Middle frontal gyrus (tissue), 1 donor: ENCODE measurements around the gene GPR137.
"Not testable (repeated sequence)": the region's sequence is repeated elsewhere in the genome, so short reads cannot be mapped to it uniquely, and the experiment has no call there.

ENCODE experiments used
- DNase-seq: peaks from one replicate; pipeline ENCODE4 v3.0.0-alpha.2; 2015; ENCODE audit warnings: low spot score; ENCODE audit errors: extremely low spot score

Gene GPR137

GRCh38 chr11:64284962-64285884 is at the start of gene GPR137:
TSS of gene GPR137 (plus strand) at chr11:64285848. CDS start at chr11:64286525, 677 bp downstream.
- DNase-seq, result peak; percentile 78

DNA sequence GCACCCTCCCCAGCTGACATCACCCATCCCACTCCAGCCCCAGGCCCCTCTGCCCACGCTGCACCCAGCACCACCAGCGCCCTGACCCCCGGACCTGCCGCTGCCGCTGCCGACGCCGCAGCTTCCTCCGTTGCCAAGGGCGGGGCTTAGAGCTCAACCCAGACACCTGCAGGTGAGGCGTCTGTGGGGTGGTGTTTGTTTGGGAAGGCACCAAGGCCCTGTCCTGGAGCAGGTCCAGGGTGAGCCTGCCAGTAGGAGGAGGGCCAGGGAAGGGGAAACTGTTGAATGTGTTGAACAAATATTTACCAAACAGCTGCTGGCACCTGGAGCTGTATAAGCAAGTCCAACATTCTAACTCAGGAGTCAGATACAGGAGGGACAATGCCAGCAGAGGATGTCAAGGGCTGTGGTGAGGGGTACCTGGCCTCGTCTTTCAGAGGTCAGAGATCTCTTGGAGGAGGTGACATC is 48.1 kb upstream of the GPR137 start:
- DNase-seq, result no peak

DNA sequence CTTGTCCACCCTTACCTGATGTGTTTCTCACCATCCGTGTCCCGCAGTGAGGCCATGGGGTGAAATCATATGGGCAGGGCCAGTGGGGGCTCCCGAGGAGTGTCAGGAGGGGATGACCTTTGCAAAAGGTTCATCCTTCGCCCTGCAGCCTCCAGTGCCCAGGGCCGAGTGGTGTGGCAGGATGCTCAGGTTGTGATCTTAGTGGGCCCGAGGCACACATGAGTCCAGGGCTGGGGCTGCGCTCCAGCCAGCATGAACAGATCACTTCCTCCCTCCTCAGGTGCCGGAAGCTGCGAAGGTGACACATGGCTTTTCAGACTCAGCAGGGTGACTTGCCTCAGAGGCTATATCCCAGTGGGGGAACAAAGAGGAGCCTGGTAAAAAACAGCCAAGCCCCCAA is 47.6 kb upstream of the GPR137 start:
- DNase-seq, result no peak

- no peak for DNase-seq
Measured at GRCh38 chr11:64238999-64239398, 46.6 kb upstream of the GPR137 start.

- DNase-seq, result no peak
Measured at GRCh38 chr11:64239662-64240434, 45.8 kb upstream of the GPR137 start.

DNA sequence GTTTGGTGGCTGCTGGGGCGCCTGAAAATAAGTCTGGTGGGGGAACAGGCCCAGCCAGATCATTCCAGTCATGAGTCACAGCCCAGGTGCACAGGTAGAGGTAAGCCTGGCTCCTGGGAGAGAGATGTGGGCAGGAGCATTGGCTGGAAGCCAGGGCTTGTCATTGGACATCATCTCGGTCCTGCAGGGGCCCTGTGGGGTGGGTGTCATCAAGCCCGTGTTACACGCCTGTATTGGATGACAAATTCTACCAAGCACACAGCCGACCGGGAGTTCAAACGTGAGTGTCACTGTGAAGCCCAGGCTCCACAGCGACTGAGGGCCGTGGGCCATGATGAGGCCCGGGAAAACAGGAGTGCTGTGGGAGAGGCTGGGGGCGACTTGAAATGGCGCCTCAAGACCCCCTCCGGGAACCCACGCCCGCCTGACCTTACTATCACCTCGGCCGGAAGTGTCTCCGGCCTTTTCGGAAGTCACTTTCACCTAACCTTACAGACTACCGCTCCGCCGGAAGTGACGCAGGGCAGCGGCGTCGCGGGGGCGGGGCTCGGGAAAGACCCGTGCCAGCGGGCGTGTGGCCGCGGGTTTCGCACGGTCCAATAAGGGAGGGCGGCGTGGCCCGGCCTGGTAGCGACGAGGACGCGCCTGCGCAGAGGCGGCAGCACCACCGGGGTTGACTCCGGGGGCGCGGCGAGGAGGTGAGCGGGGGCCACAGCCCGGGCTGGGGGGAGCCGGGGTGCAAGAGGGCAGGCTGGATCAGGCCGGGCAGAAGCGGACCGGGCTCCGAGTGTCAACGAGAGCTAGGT is 45.0 kb upstream of the GPR137 start, which contains the start of gene FKBP2:
FKBP2 (plus strand) TSS at position 661 of the 806 bp plus-strand sequence. CDS start 1,293 bp downstream, outside the sequence.
- DNase-seq, result peak; percentile 95

DNA sequence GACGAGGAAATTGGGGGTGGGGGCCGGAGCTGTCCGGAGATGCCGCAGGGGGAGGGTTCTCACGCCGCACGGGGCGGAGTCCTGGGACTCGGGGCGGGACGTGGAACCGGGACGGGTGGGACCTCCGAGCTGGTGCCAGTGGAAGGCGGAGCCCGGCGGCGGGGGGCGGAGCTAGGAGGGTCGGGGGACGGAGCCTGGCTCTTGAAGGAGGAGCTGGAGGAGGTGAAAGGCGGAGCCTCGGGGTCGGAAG is 44.5 kb upstream of the GPR137 start:
- peak; percentile 97 for DNase-seq

DNA sequence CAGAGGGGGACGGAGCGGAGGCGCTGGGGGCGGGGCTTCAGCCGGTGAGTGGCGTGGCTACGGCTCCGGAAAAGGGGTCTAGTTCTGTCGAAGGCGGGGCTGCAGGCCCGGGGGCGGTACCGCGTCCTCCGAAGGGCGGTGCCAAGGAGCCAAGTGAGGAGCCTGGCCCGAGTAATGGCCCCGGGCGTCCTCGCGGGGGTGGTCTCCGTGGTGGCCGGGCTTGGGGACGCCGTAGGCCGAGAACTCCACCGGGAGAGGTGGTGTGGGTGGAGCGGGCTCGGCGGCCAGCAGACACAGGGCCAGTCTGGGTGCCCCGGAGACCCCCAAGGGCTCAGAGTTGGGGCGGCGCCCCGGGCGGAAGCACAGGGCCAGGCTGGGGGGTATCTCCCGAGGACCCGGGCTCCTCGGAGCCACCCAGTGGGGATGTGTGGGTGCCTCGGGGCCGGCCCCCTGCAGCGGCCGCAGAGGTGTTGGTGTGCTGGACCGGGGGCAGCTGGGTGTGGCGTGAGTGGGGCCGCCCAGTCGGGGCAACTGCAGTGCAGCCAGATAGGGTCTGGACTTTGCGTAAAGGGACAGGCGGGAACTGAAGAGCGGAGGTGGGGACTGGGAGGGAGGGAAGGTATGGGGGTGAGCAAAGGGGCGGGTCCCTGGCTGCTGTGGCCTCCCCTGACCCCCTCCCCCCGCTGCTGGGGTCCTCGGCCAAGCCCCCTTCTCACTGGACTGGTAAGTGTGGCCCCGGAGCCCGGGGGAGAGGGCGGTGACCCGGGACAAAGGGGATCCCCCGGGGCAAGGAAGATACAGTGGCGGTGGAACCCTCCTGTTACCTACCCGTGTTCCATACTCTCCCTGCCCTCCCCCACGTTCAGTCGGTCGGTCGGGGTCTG is 43.9 kb upstream of the GPR137 start:
- DNase-seq, result no peak

GRCh38 chr11:64243236-64243854 is 42.3 kb upstream of the GPR137 start:
- no peak for DNase-seq

DNA sequence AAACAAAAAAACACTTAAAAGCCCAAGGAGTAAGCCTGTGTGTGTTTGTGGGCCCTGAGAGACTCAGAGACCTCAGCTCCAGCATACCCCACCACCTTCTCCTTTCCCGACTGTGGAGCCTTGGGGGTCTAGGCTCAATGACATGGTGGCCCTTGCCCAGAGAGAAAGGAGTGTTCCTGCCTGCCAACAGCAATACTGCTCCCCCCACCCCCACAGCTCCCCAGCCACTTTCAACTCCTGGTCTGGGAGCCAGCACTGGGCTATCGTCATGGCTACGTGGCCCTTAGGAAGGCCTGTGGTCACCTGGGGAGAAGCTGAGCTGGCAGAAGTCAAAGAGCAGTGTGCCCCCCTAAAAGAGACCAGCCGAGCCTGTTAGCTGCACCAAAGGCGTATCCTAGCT is 41.5 kb upstream of the GPR137 start:
- no peak for DNase-seq

DNA sequence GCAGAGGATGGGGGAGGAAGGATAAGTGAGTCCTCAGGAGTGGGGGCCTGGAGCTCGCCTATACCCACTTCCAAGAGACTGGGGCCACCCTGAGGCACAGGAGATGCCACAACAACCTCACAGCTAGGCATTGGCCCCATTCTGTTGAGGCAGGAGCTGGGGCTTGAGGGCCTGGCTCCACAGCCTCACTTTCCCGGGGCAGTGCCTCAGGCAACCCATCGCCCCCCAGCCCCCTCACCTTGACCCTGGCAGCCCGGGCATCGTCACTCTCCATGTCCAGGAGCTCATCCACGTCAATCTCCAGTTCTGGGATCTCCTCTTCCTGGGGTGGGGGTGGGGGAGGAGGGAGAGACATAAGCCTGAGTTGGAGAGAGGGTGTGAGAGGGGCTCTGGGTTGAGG is 40.7 kb upstream of the GPR137 start:
- DNase-seq, result no peak

DNA sequence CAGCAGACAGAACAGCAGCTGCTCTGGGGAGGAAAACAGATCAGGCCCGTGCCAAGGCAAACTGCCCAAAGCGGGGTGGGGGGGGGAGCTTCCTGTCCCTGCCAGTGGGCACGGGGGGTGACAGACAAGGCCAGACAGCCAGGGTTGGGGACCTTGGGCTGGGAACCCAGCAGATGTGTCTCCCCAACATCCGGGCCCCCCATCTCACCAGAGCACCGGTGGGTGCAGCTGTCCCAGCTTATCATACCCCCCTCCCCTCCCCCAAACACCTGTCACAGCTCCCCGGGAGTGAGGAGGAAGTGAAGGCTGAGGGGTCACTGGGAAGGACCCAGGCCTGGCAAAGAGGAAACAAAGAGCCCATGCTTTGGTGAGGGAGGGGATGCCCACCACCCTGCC is 40.2 kb upstream of the GPR137 start:
- DNase-seq, result no peak

- DNase-seq, result no peak
Measured at GRCh38 chr11:64245797-64246620, 39.6 kb upstream of the GPR137 start.

- DNase-seq, result not testable (repeated sequence)
Measured at GRCh38 chr11:64246621-64246870, 39.1 kb upstream of the GPR137 start.

DNA sequence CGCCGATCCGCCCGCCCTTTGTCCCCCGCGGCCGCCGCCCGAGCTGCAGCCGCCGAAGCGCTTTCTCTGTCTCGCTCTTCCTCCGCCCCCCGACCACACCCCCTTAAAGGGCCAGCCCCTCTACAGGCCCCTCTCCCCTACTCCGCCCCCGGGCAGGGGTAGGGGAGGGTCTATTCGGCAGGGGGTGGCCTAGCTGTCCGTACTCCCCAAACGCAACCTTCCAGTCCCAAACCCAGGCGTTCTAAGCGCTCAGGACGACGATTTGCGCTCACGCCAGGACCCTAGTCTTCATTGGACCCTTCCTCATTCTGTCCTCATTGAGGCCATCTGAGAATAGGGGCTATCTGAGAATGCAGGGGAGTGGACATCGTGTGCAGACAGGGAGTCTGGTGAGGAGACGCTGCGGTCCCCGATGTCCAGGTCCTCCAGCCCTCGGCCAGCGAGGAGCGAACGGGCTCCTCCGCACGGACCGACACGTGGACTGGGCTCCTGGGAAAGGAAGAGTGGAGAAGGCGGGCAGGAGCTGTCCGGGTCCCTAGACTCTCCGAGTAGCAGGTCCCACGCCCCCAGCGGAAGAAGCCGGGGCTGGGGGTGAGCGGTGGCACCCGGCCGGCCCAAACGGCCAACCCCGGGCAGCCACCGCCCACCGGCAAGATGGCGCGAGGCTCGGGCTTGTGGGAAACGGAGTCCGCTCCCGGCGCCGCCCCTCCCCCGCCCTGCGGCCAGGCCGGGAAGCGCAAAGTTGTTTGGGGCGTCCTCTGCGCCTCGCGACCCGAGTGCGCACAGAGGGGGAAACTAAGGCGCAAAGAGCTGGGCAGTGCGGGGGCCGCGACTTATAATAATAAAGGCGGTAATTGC is 38.5 kb upstream of the GPR137 start, which contains the start of gene PPP1R14B:
PPP1R14B (minus strand) TSS at position 73 of the 858 bp plus-strand sequence. CDS start 270 bp downstream, outside the sequence.
- peak; percentile 76 for DNase-seq

DNA sequence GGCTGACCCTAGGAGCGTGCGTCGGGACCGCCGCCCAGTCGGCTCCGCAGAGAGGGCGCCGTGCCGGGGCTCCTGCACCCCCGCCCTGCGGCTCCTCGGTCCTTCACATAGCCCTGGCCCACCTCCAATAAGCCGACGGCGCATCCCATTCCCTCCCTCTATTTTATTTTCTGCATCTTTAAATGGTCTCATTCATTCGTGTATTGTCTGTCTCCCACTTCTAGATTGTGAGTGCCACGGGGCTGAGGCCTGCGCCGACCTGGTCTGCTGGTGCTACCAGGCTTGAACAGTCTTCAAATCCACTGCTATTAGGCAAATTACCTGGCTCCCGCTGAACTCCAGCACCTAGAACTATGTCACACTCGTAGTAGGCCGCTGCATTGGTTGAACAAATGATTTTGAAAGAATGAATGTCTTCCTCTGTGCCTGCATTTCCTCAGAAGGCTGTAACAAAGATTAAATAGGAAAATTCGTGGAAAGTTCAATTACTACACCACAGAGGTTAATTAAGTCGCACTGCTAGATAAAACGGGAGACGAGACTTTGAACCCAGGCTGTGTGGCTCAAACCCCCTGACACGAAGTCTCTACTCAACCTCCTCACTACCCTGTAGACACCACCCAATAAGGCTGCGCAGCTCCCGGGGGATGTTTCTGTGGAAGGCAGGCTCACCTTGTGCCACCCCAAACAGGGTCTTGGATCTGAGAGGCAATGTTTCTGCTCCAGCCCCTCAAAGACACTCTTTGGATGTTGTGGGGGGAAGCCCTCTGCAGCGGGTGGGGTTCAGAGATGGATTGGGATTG is 37.7 kb upstream of the GPR137 start:
- DNase-seq, result no peak

DNA sequence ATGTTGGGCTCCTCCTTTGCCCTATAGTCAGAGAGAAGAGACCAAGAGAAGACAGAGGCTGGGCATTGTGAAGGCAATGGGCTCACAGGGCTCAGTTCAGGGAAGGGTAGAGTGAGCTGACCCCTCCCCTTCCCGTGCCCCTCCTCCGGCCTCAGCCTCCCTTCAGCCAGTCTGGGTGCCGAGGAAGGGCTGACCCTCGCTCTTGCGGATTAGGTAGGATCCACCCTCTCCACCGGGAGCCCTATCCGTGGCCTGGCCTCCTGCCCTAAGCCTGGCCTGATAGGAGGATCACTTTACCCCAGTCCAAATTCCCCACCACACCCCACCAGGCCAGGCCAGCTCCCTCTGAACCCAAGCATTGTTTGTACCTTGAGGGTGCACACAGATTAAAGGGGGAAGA is 37.1 kb upstream of the GPR137 start:
- DNase-seq, result no peak

DNA sequence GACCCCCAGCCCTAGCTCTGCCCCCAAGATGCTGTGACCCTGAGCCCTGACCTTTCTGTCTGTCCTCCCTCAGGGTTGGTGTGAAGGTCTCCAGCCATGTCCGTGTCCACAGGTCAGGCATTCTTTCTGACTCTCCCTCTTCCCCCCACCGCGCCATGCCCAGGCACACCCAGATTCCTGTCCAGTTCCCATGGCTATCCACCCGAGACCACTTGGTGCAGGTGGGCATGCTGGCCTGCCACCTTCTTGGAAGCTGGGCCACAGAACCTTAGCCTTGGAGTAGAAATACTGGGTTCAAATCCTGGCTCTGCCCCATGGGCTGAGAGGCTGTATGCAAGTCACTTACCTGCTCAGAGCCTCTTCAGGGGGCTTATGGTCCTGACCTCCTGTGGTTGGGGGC is 36.6 kb upstream of the GPR137 start:
- no peak for DNase-seq
